Upper lobe of left lung (tissue), 6 donors: ENCODE results near the gene EAPP. TPM values are rescaled to one million over a fixed set of nuclear protein-coding genes. Genes with fewer than 3 reads are reported as not detected.
A peak's percentile ranks its signal among the peaks of the same experiment; 100 is the strongest.

Experiments used
- ATAC-seq, 2 donors: fragments of 200-7000 bp; cut with Tn5 transposase; one replicate each; pipeline ENCODE4 v1.9.1; 2022; ENCODE audit warnings: mild to moderate bottlenecking in 2 of 2, moderate library complexity in 2 of 2; ENCODE audit not compliant: low FRiP score in 2 of 2
- DNase-seq, 2 donors: peaks; one replicate each; pipeline ENCODE4 v3.0.0-alpha.2; 2019 to 2020
- H3K27ac ChIP-seq, 4 donors: fragments of 200-600 bp; sonication (generic); one replicate each; pipeline ENCODE4 v1.5.1; 2016 to 2019
- H3K27me3 ChIP-seq, 4 donors: fragments of 200-600 bp; sonication (generic); one replicate each; pipeline ENCODE4 v1.5.1; 2017 to 2019
- H3K36me3 ChIP-seq, 4 donors: fragments of 200-600 bp; sonication (generic); one replicate each; pipeline ENCODE4 v1.5.1; 2016 to 2019
- H3K4me1 ChIP-seq, 4 donors: fragments of 200-600 bp; sonication (generic); one replicate each; pipeline ENCODE4 v1.5.1; 2018 to 2019
- H3K4me3 ChIP-seq, 4 donors: fragments of 200-600 bp; sonication (generic); one replicate each; pipeline ENCODE4 v1.5.1; 2017 to 2019; ENCODE audit warnings: mild to moderate bottlenecking in 2 of 4, moderate library complexity in 1 of 4
- H3K9me3 ChIP-seq, 4 donors: fragments of 200-600 bp; sonication (generic); one replicate each; pipeline ENCODE4 v1.5.1; 2018 to 2019
- CTCF ChIP-seq, 6 experiments: fragments of 450-650 bp in 4 of 6; fragments of 200-600 bp in 2 of 6; sonication (generic) in 2 of 6; IDR thresholded peaks; one replicate each; pipeline ENCODE4 v1.5.1; 2016 to 2019; ENCODE audit warnings: antibody characterized with exemption in 6 of 6
- EP300 ChIP-seq, 4 donors: sonication (generic); formaldehyde crosslinking; IDR thresholded peaks; one replicate each; pipeline ENCODE4 v1.5.1; 2017; ENCODE audit warnings: antibody characterized with exemption in 4 of 4, control low read depth in 2 of 4
- POLR2A ChIP-seq, 4 donors: fragments of 450-650 bp; IDR thresholded peaks; one replicate each; pipeline ENCODE4 v1.5.1; 2016 to 2017; ENCODE audit warnings: antibody characterized with exemption in 4 of 4, mild to moderate bottlenecking in 2 of 4
- POLR2AphosphoS5 ChIP-seq, 2 donors: sonication (generic); formaldehyde crosslinking; IDR thresholded peaks; one replicate each; pipeline ENCODE4 v1.5.1; 2017; ENCODE audit warnings: antibody characterized with exemption in 2 of 2
- WGBS, 2 donors: methylation state at CpG; one replicate each; pipeline ENCODE4 v1.1.5; 2017 to 2018; 5-methylcytosine and 5-hydroxymethylcytosine counted together
- total RNA-seq, 6 donors: library from RNA; depleted of rRNA in 4 of 6; stranded (reverse); fragments of >200 nt in 4 of 6; gene quantifications; one replicate each; pipeline versions ENCODE4 v1.1.0 to v1.2.1, GENCODE V29; 2016 to 2021
- donor health status: DM: no; HTN: no; CAD: no; lungs with moderate emphysema.
- donor health status: DM: no; HTN: yes; CAD: no; lungs with severe emphysema.

Gene EAPP
- total RNA-seq, 6 donors from 2014 or later: 12.5 to 30.6 (median 27.6) TPM

- Histone ChIP-seq H3K4me3 (peak overlapping the region in 1 of 4 donors; percentile 15), H3K9me3 (no peaks in the 10 kb centered on the region), H3K27ac (peak overlapping the region; percentile 50 to 69 (median 51)), H3K27me3 (no peaks in the 10 kb centered on the region), H3K36me3 (no peaks in the 10 kb centered on the region), H3K4me1 (peaks cover 0 to 5% (median 0%) of the 10 kb centered on the region in 4 donors)
- 63 to 70% methylated on average over 10 to 14 of the region's 14 CpGs for WGBS, 2 donors
- TF ChIP-seq POLR2A (IDR thresholded peaks at IDR 0.05) (peak in 1 of 4 donors; percentile 24), CTCF (IDR thresholded peaks at IDR 0.05) (no peak), POLR2AphosphoS5 (IDR thresholded peaks at IDR 0.05) (peak; percentile 45 to 71), EP300 (IDR thresholded peaks at IDR 0.05) (peak in 2 of 4 donors; percentile 18 to 24)
- ATAC-seq (peak; percentile 78 to 96), DNase-seq (peak in 1 of 2 donors; percentile 57)
These were observed 42.6 kb downstream of the EAPP start for GRCh38 chr14:34496679-34497513.

DNA sequence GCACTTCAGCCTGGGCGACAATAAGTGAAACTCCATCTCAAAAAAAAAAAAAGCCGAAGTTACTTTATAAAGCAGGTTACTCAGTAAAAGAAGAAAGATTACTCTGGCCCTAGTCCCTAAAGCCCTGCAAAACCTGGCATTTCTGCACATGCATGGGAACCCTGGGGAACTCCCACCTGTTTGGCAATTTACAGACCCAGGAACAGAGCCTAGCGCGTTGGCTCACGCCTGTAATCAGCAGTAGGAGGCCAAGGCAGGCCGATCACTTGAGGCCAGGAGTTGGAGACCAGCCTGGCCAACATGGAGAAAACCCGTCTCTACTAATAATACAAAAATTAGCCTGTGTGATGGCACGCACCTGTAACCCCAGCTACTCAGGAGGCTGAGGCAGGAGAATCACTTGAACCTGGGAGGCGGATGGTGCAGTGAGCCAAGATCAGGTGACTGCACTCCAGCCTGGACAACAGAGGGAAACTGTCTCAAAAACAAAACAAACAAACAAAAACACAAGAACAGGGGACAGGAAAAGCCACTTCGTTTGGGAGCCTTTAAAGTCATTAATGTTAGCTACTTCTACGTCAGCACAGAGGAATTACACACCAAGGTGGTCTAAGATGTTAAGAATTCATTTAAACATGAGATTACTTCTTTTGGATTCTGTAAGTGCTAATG, 43.4 kb downstream of the EAPP start:
- Histone ChIP-seq H3K4me3 (no peak overlapping the region), H3K9me3 (no peaks in the 10 kb centered on the region), H3K36me3 (no peaks in the 10 kb centered on the region), H3K27me3 (no peaks in the 10 kb centered on the region), H3K4me1 (peaks cover 0 to 5% (median 0%) of the 10 kb centered on the region in 4 donors), H3K27ac (no peak overlapping the region)
- 85 to 89% methylated on average over 11 of the region's 11 CpGs for WGBS, 2 donors
- no peak for DNase-seq
- peak in 1 of 2 donors; percentile 45 for ATAC-seq
- no peak for TF ChIP-seq CTCF (IDR thresholded peaks at IDR 0.05)
- TF ChIP-seq EP300 (IDR thresholded peaks at IDR 0.05): no peak
- no peak for TF ChIP-seq POLR2A (IDR thresholded peaks at IDR 0.05)
- TF ChIP-seq POLR2AphosphoS5 (IDR thresholded peaks at IDR 0.05): no peak

DNA sequence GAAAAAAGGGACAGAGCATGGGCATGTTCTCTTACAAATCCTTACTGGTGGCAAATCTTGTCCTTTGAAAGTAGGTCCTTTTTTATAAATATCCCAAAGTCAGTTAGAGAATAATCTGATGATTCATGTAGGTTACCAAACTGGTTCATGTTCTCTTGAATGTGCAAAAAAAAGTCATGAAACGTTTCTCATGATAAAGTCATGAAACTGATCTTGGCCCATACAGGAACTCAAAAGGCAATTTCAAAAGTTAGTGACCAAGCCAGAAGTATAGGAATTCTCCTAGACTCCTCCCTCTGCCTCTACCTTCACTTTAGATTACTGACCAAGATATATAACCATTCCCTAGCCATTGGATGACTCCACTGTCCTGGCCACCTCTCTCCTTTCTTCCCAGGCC, 50.2 kb downstream of the EAPP start:
- Histone ChIP-seq H3K4me3 (no peak overlapping the region), H3K36me3 (no peaks in the 10 kb centered on the region), H3K27ac (no peak overlapping the region), H3K4me1 (no peaks in the 10 kb centered on the region), H3K9me3 (no peaks in the 10 kb centered on the region), H3K27me3 (no peaks in the 10 kb centered on the region)
- WGBS, 2 donors: 29 to 32% methylated on average over 1 of the region's 1 CpG
- DNase-seq (no peak), ATAC-seq (no peak)
- TF ChIP-seq POLR2A (IDR thresholded peaks at IDR 0.05): no peak
- no peak for TF ChIP-seq EP300 (IDR thresholded peaks at IDR 0.05)
- no peak for TF ChIP-seq POLR2AphosphoS5 (IDR thresholded peaks at IDR 0.05)
- TF ChIP-seq CTCF (IDR thresholded peaks at IDR 0.05): no peak

- Histone ChIP-seq H3K36me3 (no peaks in the 10 kb centered on the region), H3K4me3 (no peak overlapping the region), H3K27ac (no peak overlapping the region), H3K9me3 (no peaks in the 10 kb centered on the region), H3K4me1 (no peaks in the 10 kb centered on the region), H3K27me3 (no peaks in the 10 kb centered on the region)
- 92 to 97% methylated on average over 7 of the region's 7 CpGs for WGBS, 2 donors
- no peak for DNase-seq
- no peak for TF ChIP-seq POLR2AphosphoS5 (IDR thresholded peaks at IDR 0.05)
- no peak for TF ChIP-seq EP300 (IDR thresholded peaks at IDR 0.05)
- no peak for TF ChIP-seq POLR2A (IDR thresholded peaks at IDR 0.05)
- no peak for TF ChIP-seq CTCF (IDR thresholded peaks at IDR 0.05)
- ATAC-seq: no peak
These were observed 51.0 kb downstream of the EAPP start for GRCh38 chr14:34488528-34488927.
